GM15510 (cell line): ENCODE measurements around the gene HDAC5.

Experiments used
- POLR2A ChIP-seq: IDR thresholded peaks from 3 replicates; pipeline ENCODE4 v1.6.1; 2011; ENCODE audit warnings: borderline replicate concordance; ENCODE audit not compliant: insufficient read length; ENCODE audit errors: extremely low read depth

Gene HDAC5

GRCh38 chr17:44071772-44072171 lies 51.7 kb downstream of the HDAC5 start:
- no peak for TF ChIP-seq POLR2A

- TF ChIP-seq POLR2A = no peak
Observed at GRCh38 chr17:44071198-44071520, 52.3 kb downstream of the HDAC5 start.

- peak; percentile 75 for TF ChIP-seq POLR2A
Observed at GRCh38 chr17:44070455-44071197, 52.8 kb downstream of the HDAC5 start, which contains the start of gene G6PC3. G6PC3 (plus strand) TSS chr17:44070735; CDS start chr17:44070966, 231 bp downstream.

- TF ChIP-seq POLR2A = no peak
Observed at GRCh38 chr17:44069974-44070454, 53.4 kb downstream of the HDAC5 start.

- no peak for TF ChIP-seq POLR2A
Observed at GRCh38 chr17:44067545-44067940, 55.9 kb downstream of the HDAC5 start.

GRCh38 chr17:44066204-44066930 lies 57.1 kb downstream of the HDAC5 start, which contains the start of gene LSM12:
LSM12 (minus strand) TSS chr17:44066671; CDS start chr17:44066587, 84 bp downstream.
- TF ChIP-seq POLR2A = peak; percentile 75

- TF ChIP-seq POLR2A = no peak
Observed at GRCh38 chr17:44065668-44066203, 57.7 kb downstream of the HDAC5 start.

- TF ChIP-seq POLR2A = no peak
Observed at GRCh38 chr17:44063704-44064639, 59.5 kb downstream of the HDAC5 start.

GRCh38 chr17:44062871-44063270 lies 60.6 kb downstream of the HDAC5 start:
- no peak for TF ChIP-seq POLR2A

- TF ChIP-seq POLR2A = no peak
Observed at GRCh38 chr17:44061446-44061845, 62.0 kb downstream of the HDAC5 start.

GRCh38 chr17:44059101-44059892 lies 64.1 kb downstream of the HDAC5 start:
- no peak for TF ChIP-seq POLR2A

GRCh38 chr17:44053125-44053872 lies 70.1 kb downstream of the HDAC5 start:
- no peak for TF ChIP-seq POLR2A

GRCh38 chr17:44049294-44050060 lies 74.0 kb downstream of the HDAC5 start:
- no peak for TF ChIP-seq POLR2A

- no peak for TF ChIP-seq POLR2A
Observed at GRCh38 chr17:44045486-44045885, 78.0 kb downstream of the HDAC5 start.
